Fibroblast of villous mesenchyme (primary cell): ENCODE results near the gene NKIRAS2. TPM values are rescaled to one million over a fixed set of nuclear protein-coding genes. Genes with fewer than 3 reads are reported as not detected.
"Not testable (repeated sequence)": the region's sequence is repeated elsewhere in the genome, so short reads cannot be mapped to it uniquely, and the experiment has no call there.

Experiments
- DNase-seq: peaks from one replicate; pipeline ENCODE4 v3.0.0-alpha.2; 2010; ENCODE audit warnings: low read depth
- H3K4me3 ChIP-seq: 2 replicates; pipeline ENCODE4 v1.5.1; 2011; ENCODE audit warnings: low read depth, mild to moderate bottlenecking, low read length
- CTCF ChIP-seq: IDR thresholded peaks from 2 replicates; pipeline ENCODE4 v1.5.1; 2012; ENCODE audit warnings: low read depth, mild to moderate bottlenecking, low read length; ENCODE audit not compliant: insufficient read depth
- total RNA-seq: library from RNA; depleted of rRNA; stranded (reverse); fragments of >200 nt; gene quantifications from 2 replicates; pipeline ENCODE4 v1.2.3, GENCODE V29; 2012

Gene NKIRAS2
- total RNA-seq, 1 donor: 35.8 TPM

GRCh38 chr17:42018339-42018738 is 1.6 kb upstream of the NKIRAS2 start:
- no peak for DNase-seq
- no peak for TF ChIP-seq CTCF
- H3K4me3 ChIP-seq: peak overlapping the region; percentile 94

GRCh38 chr17:42018988-42019387 is 902 bp upstream of the NKIRAS2 start:
- H3K4me3 ChIP-seq: no peak overlapping the region
- TF ChIP-seq CTCF: no peak
- DNase-seq: no peak

- not testable (repeated sequence) for DNase-seq
- peak overlapping the region; percentile 94 for H3K4me3 ChIP-seq
Observed at GRCh38 chr17:42020845-42021244, 955 bp downstream of the NKIRAS2 start.

- DNase-seq: no peak
- no peak for TF ChIP-seq CTCF
- H3K4me3 ChIP-seq: no peak overlapping the region
Observed at GRCh38 chr17:42023524-42024349, 3.8 kb downstream of the NKIRAS2 start.

- no peak for TF ChIP-seq CTCF
- DNase-seq: no peak
- H3K4me3 ChIP-seq: no peak overlapping the region
Observed at GRCh38 chr17:42025191-42025579, 5.3 kb downstream of the NKIRAS2 start.

- no peak for DNase-seq
- no peak for TF ChIP-seq CTCF
- no peak overlapping the region for H3K4me3 ChIP-seq
Observed at GRCh38 chr17:42025936-42026335, 6.0 kb downstream of the NKIRAS2 start.

GRCh38 chr17:42026857-42027589 is 7.1 kb downstream of the NKIRAS2 start:
- no peak overlapping the region for H3K4me3 ChIP-seq
- no peak for TF ChIP-seq CTCF
- DNase-seq: no peak
